AML-193 (cell line): ENCODE results near the gene MRM3.
"Not testable (repeated sequence)": the region's sequence is repeated elsewhere in the genome, so short reads cannot be mapped to it uniquely, and the experiment has no call there.

ENCODE experiments used
- DNase-seq, 2 experiments: peaks; one replicate each; lab custom pipeline; 2025; lab: John Stamatoyannopoulos, UW

MRM3 gene

DNA sequence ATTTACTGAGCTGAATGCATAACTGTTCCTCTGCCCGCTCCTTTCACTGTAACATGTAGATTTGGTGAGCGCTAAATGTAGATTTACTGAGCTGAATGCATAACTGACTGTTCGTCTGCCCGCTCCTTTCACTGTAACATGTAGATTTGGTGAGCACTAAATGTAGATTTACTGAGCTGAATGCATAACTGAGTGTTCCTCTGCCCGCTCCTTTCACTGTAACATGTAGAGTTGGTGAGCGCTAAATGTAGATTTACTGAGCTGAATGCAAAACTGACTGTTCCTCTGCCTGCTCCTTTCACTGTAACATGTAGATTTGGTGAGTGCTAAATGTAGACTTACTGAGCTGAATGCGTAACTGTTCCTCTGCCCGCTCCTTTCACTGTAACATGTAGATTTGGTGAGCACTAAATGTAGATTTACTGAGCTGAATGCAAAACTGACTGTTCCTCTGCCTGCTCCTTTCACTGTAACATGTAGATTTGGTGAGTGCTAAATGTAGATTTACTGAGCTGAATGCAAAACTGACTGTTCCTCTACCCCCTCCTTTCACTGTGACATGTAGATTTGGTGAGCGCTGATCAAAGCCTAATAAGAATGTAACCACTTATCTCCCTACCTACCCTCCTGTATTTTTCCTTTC is 26.7 kb upstream of the MRM3 start:
- DNase-seq, result not testable (repeated sequence)

GRCh38 chr17:756010-756567 is 26.1 kb upstream of the MRM3 start:
- DNase-seq, result not testable (repeated sequence)

- DNase-seq, result no peak
Observed at GRCh38 chr17:759964-760363, 22.2 kb upstream of the MRM3 start.

- no peak for DNase-seq
Observed at GRCh38 chr17:760371-760770, 21.8 kb upstream of the MRM3 start.

DNA sequence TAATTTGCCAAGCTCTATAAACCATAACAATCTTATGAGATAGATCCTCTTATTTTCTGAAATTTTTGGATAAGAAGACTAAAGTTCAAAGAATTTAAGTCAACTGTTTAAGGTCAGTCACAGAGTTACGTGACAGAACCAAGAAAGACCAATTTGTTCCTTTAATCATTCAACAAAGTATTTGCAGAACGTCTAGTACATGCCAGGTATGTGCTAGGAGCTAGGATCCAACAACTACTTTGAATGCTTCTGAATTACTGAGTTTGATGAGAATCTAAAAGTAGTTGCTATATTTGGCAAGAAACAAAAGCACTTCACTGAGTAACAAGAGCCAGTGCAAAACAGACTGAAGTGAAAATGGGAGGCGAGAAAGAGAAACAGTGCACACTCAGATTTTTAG is 15.1 kb upstream of the MRM3 start:
- DNase-seq, result no peak

DNA sequence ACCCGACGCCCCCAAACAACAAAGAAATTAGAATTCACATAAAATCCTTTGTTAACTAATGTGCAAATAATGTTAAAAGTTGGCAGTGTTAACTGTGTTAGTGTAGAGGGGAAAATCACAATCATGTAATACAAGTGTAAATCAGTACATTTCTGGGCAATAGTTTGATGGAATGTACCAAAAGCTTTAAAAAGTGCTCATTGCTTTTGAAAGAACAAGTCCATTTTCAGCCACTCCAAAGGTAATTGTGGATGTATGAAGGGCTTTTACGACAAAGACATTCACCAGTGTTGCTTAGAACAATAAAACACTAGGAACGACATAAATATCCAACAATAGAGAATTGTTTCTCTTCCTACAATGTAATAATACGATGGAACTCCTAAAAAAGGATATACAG is 9.1 kb upstream of the MRM3 start:
- no peak for DNase-seq

- no peak for DNase-seq
Observed at GRCh38 chr17:773467-774312, 8.5 kb upstream of the MRM3 start.

GRCh38 chr17:774313-774584 is 7.9 kb upstream of the MRM3 start:
- DNase-seq, result no peak

GRCh38 chr17:778096-778495 is 4.1 kb upstream of the MRM3 start:
- DNase-seq, result no peak

DNA sequence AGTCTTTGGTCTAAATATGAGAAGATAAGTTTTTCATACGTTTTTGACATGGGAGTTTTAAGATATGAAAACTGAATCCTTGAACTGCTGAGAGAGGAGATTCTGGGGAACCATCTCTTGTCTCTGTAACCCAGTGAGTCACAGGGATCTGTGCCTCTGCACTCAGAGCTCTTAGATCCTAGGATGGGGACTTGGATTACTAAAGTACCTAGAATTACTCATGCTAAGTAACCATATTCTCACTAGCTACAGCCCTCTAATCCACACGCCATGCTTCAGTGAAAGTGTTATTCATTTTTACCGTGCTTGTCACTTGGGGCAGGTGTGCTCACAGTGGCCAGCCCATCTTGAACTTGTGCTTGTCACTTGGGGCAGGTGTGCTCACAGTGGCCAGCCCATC is 2.0 kb downstream of the MRM3 start:
- DNase-seq, result no peak

- DNase-seq, result not testable (repeated sequence)
Observed at GRCh38 chr17:785901-786300, 3.7 kb downstream of the MRM3 start.

GRCh38 chr17:787641-788221 is 5.6 kb downstream of the MRM3 start:
- no peak for DNase-seq

GRCh38 chr17:788551-788950 is 6.4 kb downstream of the MRM3 start:
- DNase-seq, result no peak

GRCh38 chr17:789160-789840 is 7.1 kb downstream of the MRM3 start:
- DNase-seq, result no peak

- not testable (repeated sequence) for DNase-seq
Observed at GRCh38 chr17:789931-790873, 8.0 kb downstream of the MRM3 start.

- DNase-seq, result not testable (repeated sequence)
Observed at GRCh38 chr17:790874-791247, 8.7 kb downstream of the MRM3 start.

DNA sequence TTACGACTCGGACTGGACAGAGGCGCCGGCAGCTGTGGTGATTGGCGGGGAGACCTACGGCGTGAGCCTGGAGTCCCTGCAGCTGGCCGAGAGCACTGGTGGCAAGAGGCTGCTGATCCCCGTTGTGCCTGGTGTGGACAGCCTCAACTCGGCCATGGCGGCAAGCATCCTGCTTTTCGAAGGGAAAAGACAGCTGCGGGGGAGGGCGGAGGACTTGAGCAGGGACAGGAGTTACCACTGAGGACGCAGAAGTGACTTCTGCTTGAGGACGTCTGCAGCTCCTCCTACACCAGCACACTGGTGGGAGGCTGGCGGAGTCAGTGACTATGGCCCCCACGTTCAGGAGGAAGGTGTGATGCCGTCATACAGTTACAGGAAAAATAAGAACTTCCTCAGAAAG is 9.7 kb downstream of the MRM3 start:
- no peak for DNase-seq

GRCh38 chr17:792277-792676 is 10.1 kb downstream of the MRM3 start:
- DNase-seq, result no peak

DNA sequence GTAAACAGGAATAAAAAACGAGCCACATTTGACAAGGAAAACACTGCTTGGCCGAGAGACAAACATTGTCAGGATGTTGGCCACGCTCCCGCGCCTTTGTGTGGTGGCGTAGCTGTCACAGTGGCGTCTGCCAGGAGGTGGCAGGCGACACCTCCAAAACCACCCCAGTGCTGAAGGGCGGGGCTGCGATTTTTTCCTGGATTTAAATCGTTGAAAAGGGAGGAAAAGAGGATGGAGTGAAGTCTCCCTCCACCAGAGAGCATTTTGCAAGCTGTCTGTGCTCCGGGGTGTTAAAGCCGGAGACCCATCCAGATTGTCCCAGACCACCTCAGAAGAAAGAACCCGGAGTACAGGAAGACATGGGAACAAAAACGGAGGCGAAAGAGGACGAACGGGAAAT is 12.7 kb downstream of the MRM3 start:
- DNase-seq, result no peak

DNA sequence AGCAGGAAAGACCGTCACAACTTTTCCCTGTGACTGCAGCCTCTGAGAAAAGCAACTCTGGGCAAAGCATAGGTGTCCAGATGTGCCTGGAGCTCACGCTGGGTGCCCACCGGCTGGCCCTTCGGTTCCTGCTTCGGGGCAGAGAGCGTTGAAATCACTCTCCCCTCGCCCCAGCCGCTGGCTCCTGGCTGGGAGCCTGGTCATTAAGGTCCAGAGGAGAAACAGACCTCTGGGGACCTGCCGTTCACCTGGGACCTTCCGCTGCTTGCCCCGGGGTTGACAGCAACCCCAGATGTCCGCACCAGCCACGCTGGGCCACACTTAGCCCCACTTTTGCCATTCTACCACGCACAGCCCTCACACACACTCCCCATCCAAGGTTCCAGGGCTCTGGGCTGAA is 13.1 kb downstream of the MRM3 start:
- DNase-seq, result no peak

GRCh38 chr17:795721-796120 is 13.6 kb downstream of the MRM3 start:
- no peak for DNase-seq

DNA sequence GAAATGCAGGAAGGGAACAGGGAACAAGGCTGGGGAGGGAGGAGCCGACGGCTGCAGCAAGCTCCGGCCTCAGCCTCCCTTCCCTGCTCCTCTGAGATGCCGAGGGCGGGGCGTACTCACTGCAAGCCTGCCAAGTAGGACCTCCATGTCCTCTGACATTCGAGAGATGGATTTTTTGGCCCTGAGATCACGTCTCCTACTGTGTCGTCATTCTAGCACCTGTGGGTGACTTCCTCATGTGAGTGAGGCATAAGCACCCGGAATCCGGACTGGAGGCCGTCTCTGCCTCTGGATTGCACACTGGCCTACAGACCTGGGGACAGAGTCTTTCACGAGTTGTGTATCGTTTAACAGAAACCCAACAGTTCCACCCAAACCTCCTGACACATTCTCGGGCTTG is 14.5 kb downstream of the MRM3 start:
- no peak for DNase-seq
